ENCODE measurements around the gene MGAT3.

The MGAT3 gene

GRCh38 chr22:39450258-39450955 is 6.4 kb upstream of the MGAT3 start:
- no peak for DNase-seq (ENCODE audit: low spot score)

GRCh38 chr22:39452740-39453040 is 4.1 kb upstream of the MGAT3 start:
- peak; percentile 92 for DNase-seq (ENCODE audit: low spot score)

GRCh38 chr22:39453765-39454378 is 2.9 kb upstream of the MGAT3 start:
- DNase-seq (ENCODE audit: low spot score), result no peak

- peak; percentile 94 for DNase-seq (ENCODE audit: low spot score)
These were observed 2.4 kb upstream of the MGAT3 start for GRCh38 chr22:39454385-39454871.

GRCh38 chr22:39457198-39457555 is 365 bp downstream of the MGAT3 start:
- DNase-seq (ENCODE audit: low spot score), result no peak

GRCh38 chr22:39457556-39458443 is 988 bp downstream of the MGAT3 start:
- no peak for DNase-seq (ENCODE audit: low spot score)

- DNase-seq (ENCODE audit: low spot score), result no peak
These were observed 1.8 kb downstream of the MGAT3 start for GRCh38 chr22:39458444-39459083.

- DNase-seq (ENCODE audit: low spot score), result no peak
These were observed 2.9 kb downstream of the MGAT3 start for GRCh38 chr22:39459681-39460080.

- DNase-seq (ENCODE audit: low spot score), result peak; percentile 56
These were observed 5.8 kb downstream of the MGAT3 start for GRCh38 chr22:39462443-39463221.

- DNase-seq (ENCODE audit: low spot score), result no peak
These were observed 6.5 kb downstream of the MGAT3 start for GRCh38 chr22:39463277-39463676.

- DNase-seq (ENCODE audit: low spot score), result no peak
These were observed 7.1 kb downstream of the MGAT3 start for GRCh38 chr22:39463931-39464390.

GRCh38 chr22:39466228-39467006 is 9.6 kb downstream of the MGAT3 start:
- DNase-seq (ENCODE audit: low spot score), result no peak

- DNase-seq (ENCODE audit: low spot score), result no peak
These were observed 10.6 kb downstream of the MGAT3 start for GRCh38 chr22:39467390-39467895.

GRCh38 chr22:39468487-39469325 is 11.9 kb downstream of the MGAT3 start:
- no peak for DNase-seq (ENCODE audit: low spot score)

- no peak for DNase-seq (ENCODE audit: low spot score)
These were observed 12.5 kb downstream of the MGAT3 start for GRCh38 chr22:39469326-39469680.

GRCh38 chr22:39469681-39470450 is 13.1 kb downstream of the MGAT3 start:
- no peak for DNase-seq (ENCODE audit: low spot score)

- DNase-seq (ENCODE audit: low spot score), result no peak
These were observed 13.9 kb downstream of the MGAT3 start for GRCh38 chr22:39470451-39471291.
